GM10248 (cell line): ENCODE results near the gene MAK.
A peak's percentile ranks its signal among the peaks of the same experiment; 100 is the strongest.
"Not testable (repeated sequence)": the region's sequence is repeated elsewhere in the genome, so short reads cannot be mapped to it uniquely, and the experiment has no call there.

Experiments
- CTCF ChIA-PET: fragments of 300-600 bp; sonication (Branson Sonifier 250); formaldehyde crosslinking; extraction: SDS; loops from one replicate; lab custom pipeline; 2021; ENCODE audit warnings: antibody characterized with exemption; lab: Yijun Ruan, JAX
- POLR2A ChIA-PET: fragments of 350-650 bp; sonication (Branson Sonifier 250); formaldehyde crosslinking; extraction: SDS; loops from one replicate; lab custom pipeline; 2020; ENCODE audit warnings: antibody characterized with exemption; lab: Yijun Ruan, JAX
- DNase-seq: peaks from one replicate; pipeline ENCODE4 v3.0.0; 2012; ENCODE audit errors: extremely low spot score
- TF ChIP-seq, protein P1 (sequence below): IDR thresholded peaks from 2 replicates; pipeline ENCODE4 v1.5.1; 2012; ENCODE audit warnings: mild to moderate bottlenecking, low read depth; ENCODE audit errors: extremely low read depth, missing control alignments, control extremely low read depth

MAK gene

DNA sequence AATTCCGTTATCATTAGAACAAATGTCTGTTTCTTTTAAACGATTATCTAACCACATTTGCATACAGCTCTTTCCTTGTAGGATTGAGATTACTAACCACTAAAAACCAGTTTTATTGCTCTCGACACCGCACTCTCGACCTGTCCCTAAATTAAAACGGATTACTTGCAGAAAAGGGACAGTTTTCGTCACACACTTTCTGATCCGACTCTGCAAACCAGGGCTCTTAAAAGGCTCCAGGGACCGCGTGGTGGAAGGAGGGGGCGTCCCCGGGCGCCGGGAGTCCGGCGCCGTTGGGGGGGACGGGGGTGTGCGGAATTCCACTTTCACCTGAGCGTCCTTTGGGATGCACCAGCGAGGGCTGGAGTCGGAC lies 731 bp downstream of the MAK start:
- POLR2A ChIA-PET = interaction anchor here (0.8 kb wide), 1 partner anchor 9 kb away, joined by 3 read pairs; no protein-coding TSS in a partner anchor
- peak; percentile 28 for DNase-seq
- CTCF ChIA-PET = interaction anchor here (0.8 to 1.7 kb wide), 4 partner anchors 23 to 105 kb away, joined by 3 to 4 read pairs (median 4); no protein-coding TSS in a partner anchor
- TF ChIP-seq, protein P1, sequence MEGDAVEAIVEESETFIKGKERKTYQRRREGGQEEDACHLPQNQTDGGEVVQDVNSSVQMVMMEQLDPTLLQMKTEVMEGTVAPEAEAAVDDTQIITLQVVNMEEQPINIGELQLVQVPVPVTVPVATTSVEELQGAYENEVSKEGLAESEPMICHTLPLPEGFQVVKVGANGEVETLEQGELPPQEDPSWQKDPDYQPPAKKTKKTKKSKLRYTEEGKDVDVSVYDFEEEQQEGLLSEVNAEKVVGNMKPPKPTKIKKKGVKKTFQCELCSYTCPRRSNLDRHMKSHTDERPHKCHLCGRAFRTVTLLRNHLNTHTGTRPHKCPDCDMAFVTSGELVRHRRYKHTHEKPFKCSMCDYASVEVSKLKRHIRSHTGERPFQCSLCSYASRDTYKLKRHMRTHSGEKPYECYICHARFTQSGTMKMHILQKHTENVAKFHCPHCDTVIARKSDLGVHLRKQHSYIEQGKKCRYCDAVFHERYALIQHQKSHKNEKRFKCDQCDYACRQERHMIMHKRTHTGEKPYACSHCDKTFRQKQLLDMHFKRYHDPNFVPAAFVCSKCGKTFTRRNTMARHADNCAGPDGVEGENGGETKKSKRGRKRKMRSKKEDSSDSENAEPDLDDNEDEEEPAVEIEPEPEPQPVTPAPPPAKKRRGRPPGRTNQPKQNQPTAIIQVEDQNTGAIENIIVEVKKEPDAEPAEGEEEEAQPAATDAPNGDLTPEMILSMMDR = no peak

- ChIA-PET CTCF (interaction anchor here (0.8 to 1.7 kb wide), 5 partner anchors 10 to 105 kb away, joined by 3 to 4 read pairs (median 4); no protein-coding TSS in a partner anchor), POLR2A (interaction anchor here (0.8 kb wide), 1 partner anchor 8 kb away, joined by 3 read pairs; no protein-coding TSS in a partner anchor)
- DNase-seq = no peak
- TF ChIP-seq, protein P1 = no peak
Measured at GRCh38 chr6:10837009-10837621, 1.2 kb downstream of the MAK start.

- POLR2A ChIA-PET = no interaction called here
- TF ChIP-seq, protein P1 = no peak
- DNase-seq = no peak
- CTCF ChIA-PET = no interaction called here
Measured at GRCh38 chr6:10834823-10835222, 3.5 kb downstream of the MAK start.

DNA sequence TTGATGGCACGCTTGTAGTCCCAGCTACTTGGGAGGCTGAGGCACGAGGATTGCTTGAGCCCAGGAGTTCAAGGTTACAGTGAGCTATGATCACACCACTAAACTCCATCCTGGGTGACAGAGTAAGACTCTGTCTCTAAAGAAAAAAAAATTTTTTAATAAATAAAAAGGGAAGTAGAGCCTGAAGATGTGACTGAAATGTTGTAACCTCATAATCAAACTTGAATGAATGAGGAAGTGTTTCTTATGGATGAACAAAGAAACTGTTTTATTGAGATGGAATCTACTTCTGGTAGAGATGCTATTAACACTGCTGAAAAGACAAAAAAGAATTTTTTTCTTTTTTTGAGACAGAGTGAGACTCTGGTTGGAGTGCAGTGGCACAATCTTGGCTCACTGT lies 6.7 kb downstream of the MAK start:
- POLR2A ChIA-PET = no interaction called here
- TF ChIP-seq, protein P1 = no peak
- CTCF ChIA-PET = no interaction called here
- no peak for DNase-seq

DNA sequence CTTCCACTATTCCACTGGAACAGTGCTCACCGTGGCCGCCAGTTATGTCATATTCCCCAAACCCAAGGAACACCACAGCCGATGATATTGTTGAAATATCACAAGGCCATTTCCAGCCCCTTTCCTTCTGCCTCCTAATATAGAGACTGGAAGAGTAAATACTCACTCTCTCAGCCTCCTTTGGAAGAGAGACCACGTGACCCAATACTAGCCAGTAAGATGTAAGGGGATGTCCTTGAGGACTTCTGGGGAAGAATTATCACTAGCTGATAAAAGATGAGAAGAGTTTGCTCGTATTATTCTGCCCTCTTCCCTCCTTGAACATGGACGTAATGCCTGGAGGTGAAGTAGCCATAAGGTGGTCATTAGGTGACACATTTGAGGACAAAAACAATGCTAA lies 13.5 kb downstream of the MAK start:
- no peak for DNase-seq
- ChIA-PET POLR2A (no interaction called here), CTCF (interaction anchor here (0.7 kb wide), 1 partner anchor 346 kb away, joined by 3 read pairs; no protein-coding TSS in a partner anchor)
- TF ChIP-seq, protein P1 = no peak

DNA sequence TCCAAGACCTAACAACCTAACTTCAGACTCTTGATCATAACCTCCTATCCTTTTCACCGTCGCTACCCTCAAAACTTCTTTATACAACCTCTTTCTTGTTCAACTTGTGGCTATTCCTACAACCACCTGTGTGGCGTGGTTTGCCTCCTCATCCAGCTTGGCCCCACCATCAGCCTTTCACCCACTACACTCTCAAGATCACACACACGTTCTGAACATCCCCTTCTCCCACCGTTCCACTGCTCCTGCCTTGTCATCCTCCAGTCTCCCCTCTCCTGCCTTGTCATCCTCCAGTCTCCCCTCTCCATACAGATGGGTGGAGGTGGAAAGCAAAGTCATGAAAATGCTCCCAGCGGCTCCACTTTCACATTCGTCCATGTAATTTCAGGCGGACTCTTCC lies 14.0 kb downstream of the MAK start:
- TF ChIP-seq, protein P1 = no peak
- DNase-seq = no peak
- CTCF ChIA-PET = no interaction called here
- POLR2A ChIA-PET = no interaction called here

DNA sequence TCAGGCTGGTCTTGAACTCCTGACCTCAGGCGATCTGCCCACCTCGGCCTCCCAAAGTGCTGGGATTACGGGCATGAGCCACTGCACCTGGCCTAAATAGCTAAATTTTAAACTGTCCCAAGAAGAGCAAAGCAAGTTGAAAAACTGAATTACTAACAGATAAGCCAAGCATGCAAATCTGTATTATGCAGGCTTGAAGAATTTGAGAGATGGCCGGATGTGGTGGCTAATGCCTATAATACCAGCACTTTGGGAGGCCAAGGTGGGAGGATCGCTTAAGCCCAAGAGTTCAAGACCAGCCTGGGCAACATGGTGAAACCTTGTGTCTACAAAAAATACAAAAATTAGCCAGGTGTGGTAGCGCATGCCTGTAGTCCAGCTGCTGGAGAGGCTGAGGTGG lies 24.2 kb downstream of the MAK start:
- CTCF ChIA-PET = interaction anchor here (1.4 to 7.3 kb wide), 3 partner anchors 12 to 338 kb away, joined by 3 to 36 read pairs (median 4); no protein-coding TSS in a partner anchor
- POLR2A ChIA-PET, DNase-seq: not testable (repeated sequence)
